GM18526 (cell line): ENCODE measurements around the gene RXRG.

Source experiments
- POLR2A ChIP-seq: IDR thresholded peaks from 3 replicates; pipeline ENCODE4 v1.6.1; 2011; ENCODE audit not compliant: insufficient read length; ENCODE audit errors: extremely low read depth

The RXRG gene

GRCh38 chr1:165365341-165365740 lies 79.6 kb downstream of the RXRG start:
- no peak for TF ChIP-seq POLR2A

- TF ChIP-seq POLR2A, result no peak
These were observed 80.3 kb downstream of the RXRG start for GRCh38 chr1:165364568-165365133.

- TF ChIP-seq POLR2A, result no peak
These were observed 88.0 kb downstream of the RXRG start for GRCh38 chr1:165356876-165357275.

GRCh38 chr1:165355977-165356811 lies 88.7 kb downstream of the RXRG start, which contains the start of gene LMX1A:
Gene LMX1A (minus strand): TSS chr1:165356715. CDS start chr1:165355559, 1,156 bp downstream.
- no peak for TF ChIP-seq POLR2A

- TF ChIP-seq POLR2A, result no peak
These were observed 89.6 kb downstream of the RXRG start for GRCh38 chr1:165355139-165355976.

GRCh38 chr1:165354739-165355138 lies 90.2 kb downstream of the RXRG start:
- TF ChIP-seq POLR2A, result no peak

- no peak for TF ChIP-seq POLR2A
These were observed 90.9 kb downstream of the RXRG start for GRCh38 chr1:165353731-165354671.

- TF ChIP-seq POLR2A, result no peak
These were observed 92.3 kb downstream of the RXRG start for GRCh38 chr1:165352442-165353293.

GRCh38 chr1:165351863-165352441 lies 93.0 kb downstream of the RXRG start:
- no peak for TF ChIP-seq POLR2A
